Measurements from ENCODE around the gene FGB.

DNA sequence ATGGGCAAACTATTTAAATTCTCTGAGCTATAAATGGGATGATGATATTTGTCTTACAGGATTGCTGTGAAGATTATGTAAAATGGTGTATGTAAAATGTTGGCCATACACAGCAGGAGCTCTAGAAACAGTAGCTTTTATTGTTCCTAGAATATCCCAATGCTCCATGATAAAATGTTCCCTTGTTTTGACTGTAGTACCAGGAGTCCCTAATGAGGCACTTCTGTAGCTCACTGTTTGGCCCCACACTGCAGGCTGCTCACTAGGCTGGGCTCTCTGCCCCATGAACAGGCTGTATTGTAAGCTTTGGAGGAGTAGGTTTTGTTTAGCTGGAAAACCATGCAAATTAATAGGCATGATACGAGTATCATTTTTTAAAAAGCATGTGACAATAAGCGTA lies 31.1 kb downstream of the FGB start:
- TF ChIP-seq POLR2A (IDR thresholded peaks at IDR 0.05; ENCODE audit: low read length) (no peak), GATA1 (IDR thresholded peaks at IDR 0.05; ENCODE audit: low read depth, low read length) (no peak)

Data from erythroblast (primary cell).